Measurements from ENCODE around the gene KLLN.

- no peak for TF ChIP-seq CTCF (IDR thresholded peaks at IDR 0.05)
- no peak for TF ChIP-seq POLR2AphosphoS5 (IDR thresholded peaks at IDR 0.05)
- TF ChIP-seq POLR2A (IDR thresholded peaks at IDR 0.05): no peak
- TF ChIP-seq EP300 (IDR thresholded peaks at IDR 0.05): no peak
These were observed 4.1 kb upstream of the KLLN start for GRCh38 chr10:87867453-87867852.
